ENCODE results near the gene GLI2.
A peak's percentile ranks its signal among the peaks of the same experiment; 100 is the strongest.

Gene GLI2

GRCh38 chr2:120735746-120736170 is at the start of gene GLI2:
GLI2 (plus strand) TSS chr2:120735868; CDS start chr2:120797321, 61,453 bp downstream.
- H3K36me3 ChIP-seq (ENCODE audit: control insufficient read depth in 5 of 5, insufficient read depth in 5 of 5, low read length in 5 of 5): no peaks in the 10 kb centered on the region
- H3K27ac ChIP-seq (ENCODE audit: low read depth, low read length): peak within 1 kb of the TSS; percentile 37
- H3K27me3 ChIP-seq (ENCODE audit: control insufficient read depth in 5 of 5, insufficient read depth in 4 of 5, low read length in 5 of 5): peaks cover 32 to 62% (median 41%) of the 10 kb centered on the region in 5 donors
- H3K4me3 ChIP-seq (ENCODE audit: low read depth in 1 of 5, low read length in 5 of 5): peak within 1 kb of the TSS in 4 of 5 donors; percentile 52 to 64 (median 60)
- H3K4me1 ChIP-seq (ENCODE audit: control insufficient read depth in 5 of 5, insufficient read depth in 5 of 5, low read length in 5 of 5): peaks cover 0 to 25% (median 21%) of the 10 kb centered on the region in 5 donors
- H3K9ac ChIP-seq (ENCODE audit: low read length in 5 of 5): no peak within 1 kb of the TSS
- no peaks in the 10 kb centered on the region for H3K9me3 ChIP-seq (ENCODE audit: control insufficient read depth in 5 of 5, low read length in 5 of 5)

- H3K9ac ChIP-seq (ENCODE audit: low read length in 5 of 5): no peak overlapping the region
- H3K27ac ChIP-seq (ENCODE audit: low read depth, low read length): no peak overlapping the region
- peaks cover 0 to 6% (median 0%) of the 10 kb centered on the region in 5 donors for H3K27me3 ChIP-seq (ENCODE audit: control insufficient read depth in 5 of 5, insufficient read depth in 4 of 5, low read length in 5 of 5)
- no peak overlapping the region for H3K4me3 ChIP-seq (ENCODE audit: low read depth in 1 of 5, low read length in 5 of 5)
- no peaks in the 10 kb centered on the region for H3K36me3 ChIP-seq (ENCODE audit: control insufficient read depth in 5 of 5, insufficient read depth in 5 of 5, low read length in 5 of 5)
- H3K4me1 ChIP-seq (ENCODE audit: control insufficient read depth in 5 of 5, insufficient read depth in 5 of 5, low read length in 5 of 5): peaks cover 1 to 14% (median 7%) of the 10 kb centered on the region in 5 donors
- H3K9me3 ChIP-seq (ENCODE audit: control insufficient read depth in 5 of 5, low read length in 5 of 5): peaks cover 0 to 3% (median 0%) of the 10 kb centered on the region in 5 donors
Observed at GRCh38 chr2:120685974-120686297, 49.7 kb upstream of the GLI2 start.

- Histone ChIP-seq H3K27ac (ENCODE audit: low read depth, low read length) (no peak overlapping the region), H3K9ac (ENCODE audit: low read length in 5 of 5) (no peak overlapping the region), H3K36me3 (ENCODE audit: control insufficient read depth in 5 of 5, insufficient read depth in 5 of 5, low read length in 5 of 5) (no peaks in the 10 kb centered on the region)
Observed at GRCh38 chr2:120686511-120687168, 49.0 kb upstream of the GLI2 start.

GRCh38 chr2:120687210-120687609 is 48.5 kb upstream of the GLI2 start:
- Histone ChIP-seq H3K4me1 (ENCODE audit: control insufficient read depth in 5 of 5, insufficient read depth in 5 of 5, low read length in 5 of 5) (peaks cover 1 to 14% (median 7%) of the 10 kb centered on the region in 5 donors), H3K27ac (ENCODE audit: low read depth, low read length) (no peak overlapping the region), H3K9me3 (ENCODE audit: control insufficient read depth in 5 of 5, low read length in 5 of 5) (peaks cover 0 to 4% (median 0%) of the 10 kb centered on the region in 5 donors)

More at GRCh38 chr2:120686511-120687168, 49.0 kb upstream of the GLI2 start:
- Histone ChIP-seq H3K4me1 (ENCODE audit: control insufficient read depth in 5 of 5, insufficient read depth in 5 of 5, low read length in 5 of 5) (peaks cover 1 to 14% (median 7%) of the 10 kb centered on the region in 5 donors), H3K4me3 (ENCODE audit: low read depth in 1 of 5, low read length in 5 of 5) (no peak overlapping the region), H3K9me3 (ENCODE audit: control insufficient read depth in 5 of 5, low read length in 5 of 5) (peaks cover 0 to 4% (median 0%) of the 10 kb centered on the region in 5 donors), H3K27me3 (ENCODE audit: control insufficient read depth in 5 of 5, insufficient read depth in 4 of 5, low read length in 5 of 5) (peaks cover 0 to 6% (median 0%) of the 10 kb centered on the region in 5 donors)

GRCh38 chr2:120690521-120690920 is 45.1 kb upstream of the GLI2 start:
- H3K36me3 ChIP-seq (ENCODE audit: control insufficient read depth in 5 of 5, insufficient read depth in 5 of 5, low read length in 5 of 5): no peaks in the 10 kb centered on the region
- no peak overlapping the region for H3K27ac ChIP-seq (ENCODE audit: low read depth, low read length)
- peaks cover 0 to 11% (median 4%) of the 10 kb centered on the region in 5 donors for H3K27me3 ChIP-seq (ENCODE audit: control insufficient read depth in 5 of 5, insufficient read depth in 4 of 5, low read length in 5 of 5)
- H3K9ac ChIP-seq (ENCODE audit: low read length in 5 of 5): no peak overlapping the region
- peaks cover 0 to 4% (median 0%) of the 10 kb centered on the region in 5 donors for H3K9me3 ChIP-seq (ENCODE audit: control insufficient read depth in 5 of 5, low read length in 5 of 5)
- no peak overlapping the region for H3K4me3 ChIP-seq (ENCODE audit: low read depth in 1 of 5, low read length in 5 of 5)
- H3K4me1 ChIP-seq (ENCODE audit: control insufficient read depth in 5 of 5, insufficient read depth in 5 of 5, low read length in 5 of 5): no peaks in the 10 kb centered on the region

More at GRCh38 chr2:120687210-120687609, 48.5 kb upstream of the GLI2 start:
- Histone ChIP-seq H3K4me3 (ENCODE audit: low read depth in 1 of 5, low read length in 5 of 5) (no peak overlapping the region), H3K36me3 (ENCODE audit: control insufficient read depth in 5 of 5, insufficient read depth in 5 of 5, low read length in 5 of 5) (no peaks in the 10 kb centered on the region), H3K27me3 (ENCODE audit: control insufficient read depth in 5 of 5, insufficient read depth in 4 of 5, low read length in 5 of 5) (peaks cover 0 to 6% (median 0%) of the 10 kb centered on the region in 5 donors), H3K9ac (ENCODE audit: low read length in 5 of 5) (no peak overlapping the region)

- Histone ChIP-seq H3K27me3 (ENCODE audit: control insufficient read depth in 5 of 5, insufficient read depth in 4 of 5, low read length in 5 of 5) (peaks cover 0 to 19% (median 10%) of the 10 kb centered on the region in 5 donors), H3K9me3 (ENCODE audit: control insufficient read depth in 5 of 5, low read length in 5 of 5) (peaks cover 0 to 4% (median 0%) of the 10 kb centered on the region in 5 donors)
Observed at GRCh38 chr2:120691410-120691809, 44.3 kb upstream of the GLI2 start.

GRCh38 chr2:120692691-120693090 is 43.0 kb upstream of the GLI2 start:
- Histone ChIP-seq H3K9ac (ENCODE audit: low read length in 5 of 5) (no peak overlapping the region), H3K4me3 (ENCODE audit: low read depth in 1 of 5, low read length in 5 of 5) (no peak overlapping the region), H3K9me3 (ENCODE audit: control insufficient read depth in 5 of 5, low read length in 5 of 5) (peaks cover 0 to 4% (median 0%) of the 10 kb centered on the region in 5 donors), H3K36me3 (ENCODE audit: control insufficient read depth in 5 of 5, insufficient read depth in 5 of 5, low read length in 5 of 5) (no peaks in the 10 kb centered on the region), H3K27ac (ENCODE audit: low read depth, low read length) (no peak overlapping the region), H3K27me3 (ENCODE audit: control insufficient read depth in 5 of 5, insufficient read depth in 4 of 5, low read length in 5 of 5) (peaks cover 0 to 19% (median 12%) of the 10 kb centered on the region in 5 donors), H3K4me1 (ENCODE audit: control insufficient read depth in 5 of 5, insufficient read depth in 5 of 5, low read length in 5 of 5) (peaks cover 0 to 2% (median 0%) of the 10 kb centered on the region in 5 donors)

More at GRCh38 chr2:120691410-120691809, 44.3 kb upstream of the GLI2 start:
- H3K27ac ChIP-seq (ENCODE audit: low read depth, low read length): no peak overlapping the region
- peaks cover 0 to 2% (median 0%) of the 10 kb centered on the region in 5 donors for H3K4me1 ChIP-seq (ENCODE audit: control insufficient read depth in 5 of 5, insufficient read depth in 5 of 5, low read length in 5 of 5)
- no peak overlapping the region for H3K9ac ChIP-seq (ENCODE audit: low read length in 5 of 5)
- H3K4me3 ChIP-seq (ENCODE audit: low read depth in 1 of 5, low read length in 5 of 5): no peak overlapping the region
- no peaks in the 10 kb centered on the region for H3K36me3 ChIP-seq (ENCODE audit: control insufficient read depth in 5 of 5, insufficient read depth in 5 of 5, low read length in 5 of 5)

GRCh38 chr2:120693121-120693520 is 42.5 kb upstream of the GLI2 start:
- Histone ChIP-seq H3K36me3 (ENCODE audit: control insufficient read depth in 5 of 5, insufficient read depth in 5 of 5, low read length in 5 of 5) (no peaks in the 10 kb centered on the region), H3K9me3 (ENCODE audit: control insufficient read depth in 5 of 5, low read length in 5 of 5) (peaks cover 0 to 4% (median 0%) of the 10 kb centered on the region in 5 donors), H3K9ac (ENCODE audit: low read length in 5 of 5) (no peak overlapping the region), H3K4me1 (ENCODE audit: control insufficient read depth in 5 of 5, insufficient read depth in 5 of 5, low read length in 5 of 5) (peaks cover 0 to 2% (median 0%) of the 10 kb centered on the region in 5 donors), H3K27me3 (ENCODE audit: control insufficient read depth in 5 of 5, insufficient read depth in 4 of 5, low read length in 5 of 5) (peaks cover 0 to 19% (median 12%) of the 10 kb centered on the region in 5 donors), H3K27ac (ENCODE audit: low read depth, low read length) (no peak overlapping the region), H3K4me3 (ENCODE audit: low read depth in 1 of 5, low read length in 5 of 5) (no peak overlapping the region)

- peaks cover 0 to 2% (median 0%) of the 10 kb centered on the region in 5 donors for H3K4me1 ChIP-seq (ENCODE audit: control insufficient read depth in 5 of 5, insufficient read depth in 5 of 5, low read length in 5 of 5)
- H3K4me3 ChIP-seq (ENCODE audit: low read depth in 1 of 5, low read length in 5 of 5): no peak overlapping the region
- H3K9me3 ChIP-seq (ENCODE audit: control insufficient read depth in 5 of 5, low read length in 5 of 5): peaks cover 0 to 4% (median 0%) of the 10 kb centered on the region in 5 donors
- H3K9ac ChIP-seq (ENCODE audit: low read length in 5 of 5): no peak overlapping the region
- peaks cover 1 to 19% (median 12%) of the 10 kb centered on the region in 5 donors for H3K27me3 ChIP-seq (ENCODE audit: control insufficient read depth in 5 of 5, insufficient read depth in 4 of 5, low read length in 5 of 5)
- no peak overlapping the region for H3K27ac ChIP-seq (ENCODE audit: low read depth, low read length)
- H3K36me3 ChIP-seq (ENCODE audit: control insufficient read depth in 5 of 5, insufficient read depth in 5 of 5, low read length in 5 of 5): no peaks in the 10 kb centered on the region
Observed at GRCh38 chr2:120694034-120694433, 41.6 kb upstream of the GLI2 start.

GRCh38 chr2:120697471-120697870 is 38.2 kb upstream of the GLI2 start:
- H3K36me3 ChIP-seq (ENCODE audit: control insufficient read depth in 5 of 5, insufficient read depth in 5 of 5, low read length in 5 of 5): no peaks in the 10 kb centered on the region
- no peak overlapping the region for H3K9ac ChIP-seq (ENCODE audit: low read length in 5 of 5)
- no peaks in the 10 kb centered on the region for H3K9me3 ChIP-seq (ENCODE audit: control insufficient read depth in 5 of 5, low read length in 5 of 5)
- no peak overlapping the region for H3K27ac ChIP-seq (ENCODE audit: low read depth, low read length)
- H3K4me1 ChIP-seq (ENCODE audit: control insufficient read depth in 5 of 5, insufficient read depth in 5 of 5, low read length in 5 of 5): peaks cover 0 to 2% (median 0%) of the 10 kb centered on the region in 5 donors
- H3K27me3 ChIP-seq (ENCODE audit: control insufficient read depth in 5 of 5, insufficient read depth in 4 of 5, low read length in 5 of 5): peaks cover 5 to 28% (median 19%) of the 10 kb centered on the region in 5 donors
- H3K4me3 ChIP-seq (ENCODE audit: low read depth in 1 of 5, low read length in 5 of 5): no peak overlapping the region

Measured in subcutaneous abdominal adipose tissue (tissue), 5 donors.